SU-DHL-6 (cell line): ENCODE results near the gene MRGPRF.

Experiments used
- H2AFZ ChIP-seq: fragments of 200-600 bp; sonication (generic); 2 replicates; pipeline ENCODE4 v1.6.1; 2014; ENCODE audit warnings: low read depth, mild to moderate bottlenecking, moderate library complexity, mixed read lengths, antibody characterized with exemption, low read length; ENCODE audit not compliant: severe bottlenecking
- H3F3A ChIP-seq: fragments of 200-600 bp; shearing (Covaris generic); 2 replicates; pipeline ENCODE4 v1.6.0; 2016; ENCODE audit warnings: antibody characterized with exemption, mild to moderate bottlenecking; ENCODE audit not compliant: insufficient read depth
- H3K27ac ChIP-seq: fragments of 200-600 bp; sonication (generic); 2 replicates; pipeline ENCODE4 v1.5.1; 2016; ENCODE audit warnings: low read depth, mild to moderate bottlenecking, low read length, moderate library complexity, mixed read lengths
- H3K27me3 ChIP-seq: fragments of 200-600 bp; sonication (generic), shearing (Covaris generic); 2 replicates; pipeline ENCODE4 v1.6.0; 2014; ENCODE audit warnings: mild to moderate bottlenecking, low read length
- H3K36me3 ChIP-seq: fragments of 200-600 bp; sonication (generic); 2 replicates; pipeline ENCODE4 v1.6.1; 2014; ENCODE audit warnings: mild to moderate bottlenecking, low read length, mixed read lengths
- H3K4me2 ChIP-seq: fragments of 300-600, 200-600 bp; shearing (Covaris generic), sonication (generic); 2 replicates; pipeline ENCODE4 v1.6.0; 2014; ENCODE audit warnings: low read length, low read depth, mild to moderate bottlenecking; ENCODE audit not compliant: poor library complexity, severe bottlenecking
- H3K4me3 ChIP-seq: fragments of 200-600 bp; sonication (generic); 2 replicates; pipeline ENCODE4 v1.5.1; 2014; ENCODE audit warnings: antibody characterized with exemption, low read length, mild to moderate bottlenecking, mixed read lengths; ENCODE audit not compliant: insufficient read depth, poor library complexity, severe bottlenecking
- H3K79me2 ChIP-seq: fragments of 200-600 bp; sonication (generic); 2 replicates; pipeline ENCODE4 v1.6.1; 2014; ENCODE audit warnings: mild to moderate bottlenecking, low read length, moderate library complexity; ENCODE audit not compliant: insufficient read depth
- H3K9ac ChIP-seq: fragments of 200-600 bp; sonication (generic); 2 replicates; pipeline ENCODE4 v1.7.0; 2014; ENCODE audit warnings: mild to moderate bottlenecking, low read length
- H3K9me2 ChIP-seq: fragments of 200-600 bp; sonication (generic); replicated peaks from 2 replicates; pipeline ENCODE4 v1.6.1; 2014; ENCODE audit warnings: low read length; ENCODE audit not compliant: insufficient read depth
- H3K9me3 ChIP-seq: fragments of 200-600 bp; sonication (generic); 2 replicates; pipeline ENCODE4 v1.6.1; 2014; ENCODE audit warnings: low read length, mixed read lengths; ENCODE audit not compliant: insufficient read depth
- H4K20me1 ChIP-seq: fragments of 200-600 bp; sonication (generic); 2 replicates; pipeline ENCODE4 v1.6.1; 2014; ENCODE audit warnings: low read depth, mild to moderate bottlenecking, antibody characterized with exemption, low read length, moderate library complexity, mixed read lengths
- EZH2phosphoT487 ChIP-seq: fragments of 200-600 bp; sonication (generic), shearing (Covaris generic); conservative IDR thresholded peaks from 2 replicates; pipeline ENCODE4 v1.6.1; 2018; ENCODE audit warnings: mild to moderate bottlenecking, antibody characterized with exemption, low read length, moderate library complexity, mixed read lengths
- TF ChIP-seq, protein P1 (sequence below): fragments of 200-600 bp; sonication (generic); IDR thresholded peaks from one replicate; pipeline ENCODE4 v1.5.1; 2017; ENCODE audit warnings: antibody characterized with exemption, mild to moderate bottlenecking, low read length, moderate library complexity; ENCODE audit not compliant: insufficient read depth, poor library complexity, severe bottlenecking

MRGPRF gene

GRCh38 chr11:69039501-69039900 is 26.5 kb upstream of the MRGPRF start:
- no peak overlapping the region for H2AFZ ChIP-seq
- no peaks in the 10 kb centered on the region for H3F3A ChIP-seq
- no peaks in the 10 kb centered on the region for H3K27me3 ChIP-seq
- H3K36me3 ChIP-seq, result no peaks in the 10 kb centered on the region
- no peak for TF ChIP-seq EZH2phosphoT487
- TF ChIP-seq, protein P1, sequence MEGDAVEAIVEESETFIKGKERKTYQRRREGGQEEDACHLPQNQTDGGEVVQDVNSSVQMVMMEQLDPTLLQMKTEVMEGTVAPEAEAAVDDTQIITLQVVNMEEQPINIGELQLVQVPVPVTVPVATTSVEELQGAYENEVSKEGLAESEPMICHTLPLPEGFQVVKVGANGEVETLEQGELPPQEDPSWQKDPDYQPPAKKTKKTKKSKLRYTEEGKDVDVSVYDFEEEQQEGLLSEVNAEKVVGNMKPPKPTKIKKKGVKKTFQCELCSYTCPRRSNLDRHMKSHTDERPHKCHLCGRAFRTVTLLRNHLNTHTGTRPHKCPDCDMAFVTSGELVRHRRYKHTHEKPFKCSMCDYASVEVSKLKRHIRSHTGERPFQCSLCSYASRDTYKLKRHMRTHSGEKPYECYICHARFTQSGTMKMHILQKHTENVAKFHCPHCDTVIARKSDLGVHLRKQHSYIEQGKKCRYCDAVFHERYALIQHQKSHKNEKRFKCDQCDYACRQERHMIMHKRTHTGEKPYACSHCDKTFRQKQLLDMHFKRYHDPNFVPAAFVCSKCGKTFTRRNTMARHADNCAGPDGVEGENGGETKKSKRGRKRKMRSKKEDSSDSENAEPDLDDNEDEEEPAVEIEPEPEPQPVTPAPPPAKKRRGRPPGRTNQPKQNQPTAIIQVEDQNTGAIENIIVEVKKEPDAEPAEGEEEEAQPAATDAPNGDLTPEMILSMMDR, result no peak
- H3K79me2 ChIP-seq, result no peaks in the 10 kb centered on the region
- H3K9me2 ChIP-seq, result no peaks in the 10 kb centered on the region
- H4K20me1 ChIP-seq, result no peaks in the 10 kb centered on the region
- H3K9me3 ChIP-seq, result no peaks in the 10 kb centered on the region
- no peak overlapping the region for H3K27ac ChIP-seq
- H3K9ac ChIP-seq, result no peak overlapping the region
- H3K4me2 ChIP-seq, result no peak overlapping the region
- no peak overlapping the region for H3K4me3 ChIP-seq

- Histone ChIP-seq H3K27ac (no peak overlapping the region), H3K79me2 (no peaks in the 10 kb centered on the region), H2AFZ (no peak overlapping the region), H3K4me3 (no peak overlapping the region), H3K27me3 (no peaks in the 10 kb centered on the region), H3F3A (no peaks in the 10 kb centered on the region), H3K4me2 (no peak overlapping the region), H3K9me2 (no peaks in the 10 kb centered on the region), H3K36me3 (no peaks in the 10 kb centered on the region), H3K9me3 (no peaks in the 10 kb centered on the region), H3K9ac (no peak overlapping the region), H4K20me1 (no peaks in the 10 kb centered on the region)
- TF ChIP-seq, protein P1, result no peak
- TF ChIP-seq EZH2phosphoT487, result no peak
These were observed 24.5 kb upstream of the MRGPRF start for GRCh38 chr11:69037544-69037943.

GRCh38 chr11:69037074-69037473 is 24.0 kb upstream of the MRGPRF start:
- Histone ChIP-seq H3K9ac (no peak overlapping the region), H3K4me3 (no peak overlapping the region), H3K9me3 (no peaks in the 10 kb centered on the region), H3K4me2 (no peak overlapping the region), H3K79me2 (no peaks in the 10 kb centered on the region), H3K27me3 (no peaks in the 10 kb centered on the region), H2AFZ (no peak overlapping the region), H3K27ac (no peak overlapping the region), H3F3A (no peaks in the 10 kb centered on the region), H4K20me1 (no peaks in the 10 kb centered on the region), H3K9me2 (no peaks in the 10 kb centered on the region), H3K36me3 (no peaks in the 10 kb centered on the region)
- TF ChIP-seq, protein P1, result no peak
- no peak for TF ChIP-seq EZH2phosphoT487
